Jurkat, Clone E6-1 (cell line): ENCODE data around the gene GMEB2.
"Not testable (repeated sequence)": the region's sequence is repeated elsewhere in the genome, so short reads cannot be mapped to it uniquely, and the experiment has no call there.

Experiments
- DNase-seq: peaks from one replicate; pipeline ENCODE4 v3.0.0-alpha.2; 2011; ENCODE audit warnings: low read depth, low spot score
- H3K4me3 ChIP-seq: 2 replicates; pipeline ENCODE4 v1.5.1; 2011; ENCODE audit warnings: mild to moderate bottlenecking, low read length, control low read depth, moderate library complexity

GMEB2 gene

DNA sequence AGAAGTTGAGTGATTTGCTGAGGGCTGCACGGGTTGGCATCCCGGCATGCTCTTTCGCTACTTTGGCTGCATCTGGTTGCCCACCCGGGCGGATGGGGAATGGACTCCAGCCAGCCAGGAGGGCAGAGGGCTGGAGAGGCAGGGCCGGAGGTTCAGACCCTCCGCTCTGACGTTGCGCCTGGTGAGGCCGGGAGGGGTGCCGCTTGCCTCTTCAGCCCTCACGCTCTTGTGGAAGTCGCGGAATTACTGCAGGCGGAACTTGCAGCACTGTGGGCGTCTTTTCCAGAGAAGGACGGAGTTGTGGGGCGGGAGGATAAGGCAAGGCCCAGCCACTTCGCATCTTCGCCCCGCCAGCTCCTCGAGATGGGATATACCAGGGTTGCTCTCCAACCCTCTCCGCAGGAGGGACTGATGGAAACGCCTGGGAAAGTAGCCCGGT, 31.9 kb upstream of the GMEB2 start:
- peak overlapping the region; percentile 97 for H3K4me3 ChIP-seq
- DNase-seq: no peak

DNA sequence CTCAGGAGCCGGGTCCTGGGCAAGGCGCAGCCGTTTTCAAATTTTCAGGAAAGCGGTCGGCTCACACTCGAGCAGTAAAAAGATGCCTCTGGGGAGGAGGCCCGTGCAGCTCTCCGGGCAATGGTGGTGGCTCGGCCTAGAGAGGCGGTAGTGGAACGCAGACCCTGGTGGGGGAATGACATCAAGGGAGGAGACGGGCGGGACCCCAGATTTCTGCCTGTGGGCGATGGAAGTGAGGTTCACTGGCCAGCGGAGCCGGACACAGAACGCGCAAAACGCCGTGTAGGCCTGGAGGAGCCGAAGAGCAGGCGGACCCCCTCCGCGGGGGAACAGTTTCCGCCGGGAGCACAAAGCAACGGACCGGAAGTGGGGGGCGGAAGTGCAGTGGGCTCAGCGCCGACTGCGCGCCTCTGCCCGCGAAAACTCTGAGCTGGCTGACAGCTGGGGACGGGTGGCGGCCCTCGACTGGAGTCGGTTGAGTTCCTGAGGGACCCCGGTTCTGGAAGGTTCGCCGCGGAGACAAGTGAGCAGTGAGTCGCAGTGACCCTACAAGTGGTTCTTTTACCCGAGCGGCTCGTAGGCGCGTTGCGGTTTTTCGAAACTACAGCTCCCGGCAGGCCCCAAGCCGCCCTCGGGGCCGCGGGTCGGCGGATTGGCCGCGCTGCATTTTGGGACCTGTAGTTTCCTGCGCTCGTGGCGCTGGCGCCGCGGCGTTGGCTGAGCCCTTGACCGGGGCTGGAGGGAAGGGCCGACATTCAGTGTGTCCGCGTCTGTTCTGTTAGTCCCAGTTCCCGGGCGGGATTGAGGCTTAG, 31.2 kb upstream of the GMEB2 start, which contains the start of gene RTEL1:
Gene RTEL1, plus strand, starts transcription at position 376 of the 812 bp plus-strand sequence. CDS start 1,091 bp downstream, outside the sequence.
- peak; percentile 85 for DNase-seq

DNA sequence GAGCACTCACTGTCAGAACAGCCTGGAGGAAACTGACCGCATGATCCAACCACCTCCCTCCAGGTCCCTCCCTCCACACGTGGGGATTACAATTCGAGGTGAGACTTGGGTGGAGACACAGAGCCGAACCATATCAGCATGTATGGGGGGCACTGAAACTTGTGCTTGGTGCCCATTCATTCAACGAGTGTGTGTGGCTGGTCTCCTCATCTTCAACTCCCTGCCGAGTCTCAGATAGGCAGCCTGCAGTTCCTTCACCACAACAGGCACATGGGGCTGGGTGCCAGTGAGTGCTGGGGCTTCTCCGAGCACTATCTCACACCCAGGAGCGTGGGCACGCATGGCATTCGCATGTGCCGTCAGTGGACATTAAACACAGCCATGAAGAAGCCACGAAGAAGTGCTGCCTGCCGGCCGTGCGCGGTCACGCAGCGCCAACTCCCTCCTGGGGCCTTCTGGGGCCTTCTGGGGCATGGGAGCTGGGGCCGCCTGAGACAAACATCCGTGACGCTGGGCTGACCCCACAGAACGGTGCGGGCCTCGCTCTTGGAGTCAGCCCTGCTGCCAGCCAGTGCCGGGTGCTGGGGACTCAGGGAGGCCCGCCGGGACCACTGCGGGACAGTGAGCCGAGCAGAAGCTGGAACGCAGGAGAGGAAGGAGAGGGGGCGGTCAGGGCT, 30.5 kb upstream of the GMEB2 start:
- DNase-seq: no peak
- peak overlapping the region; percentile 97 for H3K4me3 ChIP-seq

More for the DNA sequence above, 31.2 kb upstream of the GMEB2 start, which contains the start of gene RTEL1:
- H3K4me3 ChIP-seq: peak within 1 kb of the TSS; percentile 97

DNA sequence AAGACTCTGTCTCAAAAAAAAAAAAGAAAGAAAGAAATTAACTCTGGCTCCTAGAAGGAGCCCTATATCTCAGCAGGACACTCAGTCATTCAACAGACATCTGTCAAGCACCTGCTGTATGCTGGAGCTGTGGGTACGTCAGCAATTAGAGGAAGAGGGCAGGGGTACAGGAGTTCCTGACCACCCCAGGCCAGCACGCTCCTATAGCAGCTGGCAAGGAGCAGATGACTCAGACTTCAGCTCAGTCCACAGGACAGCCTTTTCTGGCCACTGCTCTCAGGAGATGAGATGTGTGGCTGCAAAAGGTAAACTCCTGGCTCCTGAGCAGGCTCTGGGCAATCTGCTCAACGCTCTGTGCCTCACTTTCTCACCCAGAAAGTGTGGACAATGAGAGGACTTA, 29.6 kb upstream of the GMEB2 start:
- H3K4me3 ChIP-seq: no peak overlapping the region
- DNase-seq: no peak

GRCh38 chr20:63655249-63655648, 28.3 kb upstream of the GMEB2 start:
- no peak for DNase-seq
- no peak overlapping the region for H3K4me3 ChIP-seq

DNA sequence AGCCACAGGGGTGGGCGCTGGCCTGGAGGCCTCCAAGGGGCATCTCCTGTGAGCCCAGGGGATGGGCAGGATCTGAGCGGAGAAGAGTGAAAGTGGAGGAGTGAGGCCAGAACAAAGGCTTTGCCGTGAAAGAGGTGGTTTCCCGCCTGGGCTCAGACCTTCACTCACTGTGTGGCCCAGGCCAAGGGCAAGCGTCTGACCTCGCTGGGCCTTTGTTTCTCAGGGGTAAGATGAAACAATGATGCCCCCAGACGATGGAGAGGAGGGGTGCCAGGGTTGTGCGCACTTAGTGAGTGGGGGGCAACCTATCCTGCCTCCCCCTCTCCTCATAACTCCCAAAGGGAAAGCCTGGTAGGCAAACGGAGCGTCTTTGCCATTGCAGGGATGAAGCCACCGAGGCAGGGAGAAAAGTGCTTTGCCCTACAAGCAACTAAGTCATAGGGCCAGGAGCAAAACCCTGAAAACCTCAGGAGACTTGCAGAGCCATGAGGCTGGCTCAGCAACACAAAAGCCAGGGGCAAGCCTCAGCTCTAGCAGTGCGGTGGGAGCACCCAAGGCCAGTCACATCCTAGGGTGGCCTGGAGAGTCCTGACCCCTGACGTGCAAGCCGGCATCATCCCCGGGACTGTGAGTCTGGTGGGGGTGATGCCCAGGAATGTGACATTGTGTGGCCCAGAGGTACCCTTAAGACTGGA, 27.2 kb upstream of the GMEB2 start:
- peak overlapping the region; percentile 60 for H3K4me3 ChIP-seq

DNA sequence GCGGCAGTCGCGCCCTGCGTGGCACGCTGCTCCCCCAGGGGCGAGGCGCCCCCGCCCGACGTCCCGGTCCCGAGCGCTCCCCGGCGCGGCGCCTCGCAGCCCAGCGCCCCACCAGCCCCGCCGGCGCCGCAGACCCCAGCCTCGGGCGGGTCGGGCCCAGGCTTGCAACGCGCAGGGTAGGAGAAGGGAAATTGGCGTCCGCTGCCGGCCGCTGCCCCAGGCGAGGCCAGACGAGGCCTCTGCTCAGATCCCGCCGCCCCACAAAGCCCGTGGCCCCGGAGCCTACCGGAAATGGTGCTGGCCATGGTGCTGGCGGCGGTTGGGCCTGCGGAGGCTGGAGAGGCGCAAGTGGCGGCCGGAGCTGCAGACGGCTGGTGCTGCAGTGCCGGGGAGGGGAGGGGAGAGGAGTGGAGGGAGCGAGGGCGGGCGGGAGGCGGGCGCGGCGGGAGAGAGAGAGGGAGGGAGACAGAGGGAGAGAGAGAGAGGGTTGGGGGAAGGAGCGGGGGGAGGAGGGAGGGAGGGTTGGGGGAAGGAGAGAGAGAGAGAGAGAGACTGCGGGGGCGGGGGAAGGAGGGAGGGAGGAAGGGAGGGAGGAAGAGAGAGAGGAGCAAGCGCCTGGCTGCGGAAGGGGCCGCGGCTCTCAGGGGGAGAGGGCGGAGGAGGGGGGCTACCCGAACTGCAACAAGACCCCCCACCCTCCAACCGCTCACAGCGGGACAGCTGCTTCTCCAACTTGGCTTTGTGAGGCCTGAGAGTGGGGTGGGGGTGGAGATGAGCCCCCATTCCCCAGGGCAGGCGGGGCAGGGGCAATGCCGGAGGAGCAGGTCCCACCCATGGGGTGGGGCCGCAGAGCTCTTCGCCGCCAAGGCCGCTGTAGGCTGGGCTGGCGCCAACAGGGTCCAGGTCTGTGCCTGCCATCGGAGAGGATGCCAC, 26.4 kb upstream of the GMEB2 start, which contains the start of gene STMN3:
Gene STMN3, minus strand, starts transcription at position 384 of the 933 bp plus-strand sequence. Its CDS starts 79 bp downstream, at position 305.
- peak within 1 kb of the TSS; percentile 64 for H3K4me3 ChIP-seq
- DNase-seq: peak; percentile 89

More for the DNA sequence above, 27.2 kb upstream of the GMEB2 start:
- DNase-seq: no peak

DNA sequence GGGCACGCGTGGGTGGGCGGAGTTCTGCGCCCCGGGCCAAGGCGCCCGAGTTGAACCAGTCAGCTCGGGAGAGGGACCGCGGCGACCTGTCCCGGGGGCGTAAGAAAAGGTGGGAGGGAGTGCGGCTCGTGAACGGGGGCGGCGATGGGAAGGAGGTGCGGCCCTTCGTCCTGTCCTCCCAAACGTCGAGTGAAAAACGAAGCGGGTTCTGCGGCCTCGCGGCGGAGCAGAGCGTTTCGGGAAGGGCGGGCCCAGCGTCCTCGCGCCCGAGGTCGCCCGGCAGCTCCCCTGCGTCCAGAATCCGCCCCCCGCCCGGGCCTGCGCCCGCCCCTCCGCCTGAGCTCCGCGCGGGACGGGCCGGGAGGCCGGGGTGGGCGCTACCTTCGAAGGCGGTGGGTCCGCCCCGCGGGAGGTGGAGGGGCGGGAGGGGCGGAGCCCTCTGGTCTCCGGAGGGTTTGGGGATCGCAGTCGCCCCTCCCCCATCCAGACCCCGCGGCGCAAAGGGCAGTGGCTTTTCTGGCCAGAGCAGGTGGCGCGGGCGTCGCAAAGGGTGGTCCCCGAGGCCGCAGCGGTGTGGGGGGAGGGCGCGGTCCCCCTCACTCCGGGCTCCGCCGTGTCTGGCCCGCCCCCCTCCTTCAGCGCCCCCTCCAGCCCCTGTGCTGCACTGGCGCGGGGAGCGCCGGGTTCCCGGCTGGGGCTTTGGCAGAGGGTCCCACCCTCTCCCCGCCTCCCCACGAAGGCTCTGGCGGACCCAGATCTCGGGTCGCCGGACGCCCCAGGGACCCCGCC, 25.5 kb upstream of the GMEB2 start:
- H3K4me3 ChIP-seq: peak overlapping the region; percentile 64
- no peak for DNase-seq

GRCh38 chr20:63651942-63652191, 25.0 kb upstream of the GMEB2 start:
- peak overlapping the region; percentile 64 for H3K4me3 ChIP-seq
- DNase-seq: no peak

DNA sequence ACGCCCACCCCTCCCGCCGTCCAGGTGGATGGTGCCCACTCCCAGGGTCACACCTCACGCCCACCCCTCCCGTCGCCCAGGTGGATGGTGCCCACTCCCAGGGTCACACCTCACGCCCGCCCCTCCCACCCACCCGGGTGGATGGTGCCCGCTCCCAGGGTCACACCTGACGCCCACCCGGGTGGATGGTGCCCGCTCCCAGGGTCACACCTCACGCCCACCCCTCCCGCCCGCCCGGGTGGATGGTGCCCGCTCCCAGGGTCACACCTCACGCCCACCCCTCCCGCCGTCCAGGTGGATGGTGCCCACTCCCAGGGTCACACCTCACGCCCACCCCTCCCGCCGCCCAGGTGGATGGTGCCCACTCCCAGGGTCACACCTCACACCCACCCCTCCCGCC, 23.6 kb upstream of the GMEB2 start:
- not testable (repeated sequence) for H3K4me3 ChIP-seq, DNase-seq

DNA sequence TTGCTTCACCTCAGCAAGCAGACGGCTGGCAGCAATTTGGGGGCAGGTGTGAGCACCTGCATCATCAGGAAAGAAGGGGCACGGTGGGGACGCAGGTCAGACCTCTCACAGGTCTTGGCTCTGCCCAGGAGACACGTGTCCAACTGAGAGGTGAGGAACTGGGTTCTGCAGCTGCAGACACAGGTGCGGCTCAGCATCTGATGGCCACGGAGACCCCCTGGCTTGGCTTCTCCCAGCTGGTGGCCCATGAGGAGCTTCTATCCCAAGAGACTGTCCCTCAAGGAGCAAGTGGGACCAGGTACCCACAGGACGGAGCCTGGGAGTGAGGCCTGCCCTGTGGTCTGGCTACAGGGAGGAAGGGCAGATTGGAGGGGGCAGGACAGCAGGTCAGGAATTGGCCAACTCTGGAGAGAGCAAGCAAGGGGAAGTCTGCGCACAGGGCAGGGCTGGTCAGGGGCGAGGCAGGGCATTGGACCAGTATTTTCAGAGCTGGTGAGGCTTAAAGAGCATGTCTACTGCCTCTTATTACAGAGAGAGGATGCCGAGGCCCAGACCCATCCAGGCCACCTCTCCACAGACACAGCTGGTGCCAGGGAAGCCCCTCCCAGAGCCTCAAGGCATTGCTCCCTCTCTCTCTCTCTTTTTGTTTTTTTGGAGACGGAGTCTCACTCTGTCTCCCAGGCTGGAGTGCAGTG, 22.1 kb upstream of the GMEB2 start:
- no peak for DNase-seq
- H3K4me3 ChIP-seq: no peak overlapping the region

DNA sequence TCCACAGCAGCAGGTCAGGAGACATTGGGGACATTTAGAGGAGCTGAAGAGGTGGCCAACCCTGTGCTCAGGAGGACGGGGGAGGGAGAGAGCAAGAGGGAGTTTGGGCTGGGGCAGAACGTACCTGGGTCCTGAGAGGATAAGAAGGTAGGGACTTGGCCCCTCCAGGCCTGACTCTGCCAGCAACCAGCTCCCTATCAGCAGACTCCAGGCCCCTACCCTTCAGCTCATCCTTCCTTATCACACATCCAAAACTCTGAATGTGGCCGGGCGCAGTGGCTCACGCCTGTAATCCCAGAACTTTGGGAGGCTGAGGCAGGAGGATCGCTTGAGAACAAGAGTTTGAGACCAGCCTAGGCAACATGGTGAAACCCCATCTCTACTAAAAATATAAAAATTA, 21.3 kb upstream of the GMEB2 start:
- H3K4me3 ChIP-seq: no peak overlapping the region
- no peak for DNase-seq

GRCh38 chr20:63645218-63645617, 18.3 kb upstream of the GMEB2 start:
- H3K4me3 ChIP-seq: no peak overlapping the region
- DNase-seq: no peak

- H3K4me3 ChIP-seq: no peak overlapping the region
- DNase-seq: no peak
Measured at GRCh38 chr20:63643946-63644345, 17.0 kb upstream of the GMEB2 start.

- DNase-seq: no peak
- no peak overlapping the region for H3K4me3 ChIP-seq
Measured at GRCh38 chr20:63643499-63643898, 16.6 kb upstream of the GMEB2 start.

DNA sequence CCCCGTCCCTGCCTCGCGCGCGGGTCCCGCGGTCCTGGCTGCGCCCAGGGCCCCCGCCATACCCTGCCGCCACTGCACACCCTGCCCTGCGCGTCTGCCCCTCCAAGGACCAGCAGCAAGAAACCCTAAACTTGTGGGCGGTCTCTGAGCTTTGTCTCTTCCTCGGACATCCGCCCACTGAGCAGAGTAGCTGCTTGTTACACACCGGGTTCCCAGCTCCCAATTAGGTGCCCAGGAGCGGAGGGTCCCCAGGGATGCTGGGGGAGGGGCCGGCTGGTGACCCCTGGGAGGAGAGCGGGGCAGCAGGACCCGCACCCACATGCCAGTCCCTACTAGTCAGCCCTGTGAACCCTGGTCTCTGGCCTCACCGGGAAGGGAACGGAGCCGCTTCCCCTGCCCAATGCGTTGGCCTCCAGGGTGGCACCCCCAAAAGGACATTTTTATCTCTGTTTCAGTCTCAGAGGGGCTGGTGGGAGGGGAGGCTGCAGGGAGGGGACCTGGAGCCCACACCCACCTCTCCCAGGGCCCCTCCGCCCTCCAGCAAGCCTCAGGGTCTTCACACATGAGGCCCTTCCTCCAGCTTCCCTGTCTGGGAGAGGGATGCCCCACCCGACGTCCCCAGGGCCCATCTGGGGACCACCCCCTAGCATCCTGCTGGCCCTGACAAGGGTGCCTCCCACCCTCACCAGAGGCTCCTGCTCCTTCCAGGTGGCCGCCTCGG, 15.8 kb upstream of the GMEB2 start:
- no peak overlapping the region for H3K4me3 ChIP-seq
- no peak for DNase-seq
